Common myeloid progenitor, CD34-positive (primary cell): ENCODE results near the gene SLCO3A1.

Experiments
- CTCF ChIA-PET: fragments of 350-600 bp; sonication (Branson Sonifier 250); formaldehyde crosslinking; loops from one replicate; lab custom pipeline; 2021; ENCODE audit warnings: antibody characterized with exemption; lab: Charles Lee
- POLR2A ChIA-PET: fragments of 350-600 bp; sonication (Branson Sonifier 250); formaldehyde crosslinking; loops from one replicate; lab custom pipeline; 2021; ENCODE audit warnings: antibody characterized with exemption; lab: Charles Lee
- DNase-seq, 3 donors: peaks; one replicate each; pipeline versions ENCODE4 v3.0.0 to v3.0.0-alpha.2; 2013
- H3K27ac ChIP-seq, 2 experiments: 1 replicate in 1 of 2; 2 replicates in 1 of 2; pipeline ENCODE4 v1.7.0; 2013; ENCODE audit warnings: inconsistent platforms in 2 of 2, low read length in 2 of 2, mild to moderate bottlenecking in 2 of 2, low read depth in 1 of 2, moderate library complexity in 1 of 2; ENCODE audit not compliant: severe bottlenecking in 2 of 2, insufficient read depth in 1 of 2, poor library complexity in 1 of 2
- H3K27me3 ChIP-seq, 5 experiments: replicated peaks in 2 of 5; 1 replicate in 3 of 5; 2 replicates in 2 of 5; pipeline versions ENCODE4 v1.6.1 to v1.7.0; 2013; ENCODE audit warnings: low read length in 4 of 5, mild to moderate bottlenecking in 2 of 5, moderate library complexity in 2 of 5, inconsistent platforms in 1 of 5; ENCODE audit not compliant: insufficient read depth in 5 of 5, control insufficient read depth in 4 of 5
- H3K36me3 ChIP-seq, 4 experiments: 1 replicate in 2 of 4; 2 replicates in 2 of 4; pipeline versions ENCODE4 v1.6.1 to v1.7.0; 2013; ENCODE audit warnings: low read length in 3 of 4, control low read depth in 1 of 4, mild to moderate bottlenecking in 1 of 4; ENCODE audit not compliant: control insufficient read depth in 4 of 4, insufficient read depth in 4 of 4
- H3K4me1 ChIP-seq, 4 experiments: 1 replicate in 3 of 4; 2 replicates in 1 of 4; pipeline versions ENCODE4 v1.6.1 to v1.7.1; 2013; ENCODE audit warnings: low read length in 3 of 4, mild to moderate bottlenecking in 3 of 4, control low read depth in 1 of 4, inconsistent platforms in 1 of 4, moderate library complexity in 1 of 4; ENCODE audit not compliant: control insufficient read depth in 4 of 4, insufficient read depth in 4 of 4; ENCODE audit errors: control extremely low read depth in 1 of 4
- H3K4me3 ChIP-seq, 7 experiments: 1 replicate in 4 of 7; 2 replicates in 3 of 7; pipeline versions ENCODE4 v1.5.1 to v1.7.0; 2013; ENCODE audit warnings: mild to moderate bottlenecking in 7 of 7, low read length in 6 of 7, moderate library complexity in 6 of 7, inconsistent platforms in 2 of 7, low read depth in 2 of 7, control low read depth in 1 of 7; ENCODE audit not compliant: insufficient read depth in 4 of 7, control insufficient read depth in 1 of 7; ENCODE audit errors: extremely low read depth in 1 of 7
- H3K9me3 ChIP-seq, 5 experiments: 1 replicate in 4 of 5; 2 replicates in 1 of 5; pipeline versions ENCODE4 v1.6.1 to v1.7.1; 2013; ENCODE audit warnings: low read length in 4 of 5, mild to moderate bottlenecking in 2 of 5, inconsistent platforms in 1 of 5, low read depth in 1 of 5, moderate library complexity in 1 of 5; ENCODE audit not compliant: control insufficient read depth in 4 of 5, insufficient read depth in 2 of 5; ENCODE audit errors: control extremely low read depth in 1 of 5
- WGBS: methylation state at CpG from one replicate; pipeline ENCODE4 v1.1.5; 2013; ENCODE audit not compliant: insufficient coverage; 5-methylcytosine and 5-hydroxymethylcytosine counted together

Gene SLCO3A1

GRCh38 chr15:92079047-92079446 is 225.5 kb downstream of the SLCO3A1 start:
- no peak overlapping the region for H3K4me3 ChIP-seq
- ChIA-PET CTCF (interaction anchor here (0.8 to 8.6 kb wide), 22 partner anchors 10 to 1023 kb away, joined by 3 to 62 read pairs (median 5); partner anchors contain the start of gene SLCO3A1), POLR2A (no interaction called here)
- peak; percentile 46 to 68 (median 66) for DNase-seq
- no peak overlapping the region for H3K27ac ChIP-seq
- no peaks in the 10 kb centered on the region for H3K36me3 ChIP-seq
- WGBS: 93% methylated on average over 3 of the region's 3 CpGs
- no peaks in the 10 kb centered on the region for H3K9me3 ChIP-seq
- H3K4me1 ChIP-seq: peaks cover 6 to 57% (median 36%) of the 10 kb centered on the region in 4 experiments
- H3K27me3 ChIP-seq: no peaks in the 10 kb centered on the region

GRCh38 chr15:92079647-92080255 is 226.2 kb downstream of the SLCO3A1 start:
- no peak for DNase-seq
- H3K27me3 ChIP-seq: no peaks in the 10 kb centered on the region
- WGBS: 97% methylated on average over 9 of the region's 10 CpGs
- H3K9me3 ChIP-seq: no peaks in the 10 kb centered on the region
- peaks cover 4 to 50% (median 29%) of the 10 kb centered on the region in 4 experiments for H3K4me1 ChIP-seq
- H3K27ac ChIP-seq: no peak overlapping the region
- H3K36me3 ChIP-seq: no peaks in the 10 kb centered on the region
- ChIA-PET POLR2A (no interaction called here), CTCF (interaction anchor here (0.8 to 6.3 kb wide), 15 partner anchors 9 to 1024 kb away, joined by 3 to 54 read pairs (median 5); partner anchors contain the start of gene SLCO3A1)
- H3K4me3 ChIP-seq: no peak overlapping the region

GRCh38 chr15:92082006-92082843 is 228.7 kb downstream of the SLCO3A1 start:
- Histone ChIP-seq H3K9me3 (no peaks in the 10 kb centered on the region), H3K36me3 (no peaks in the 10 kb centered on the region), H3K4me3 (no peak overlapping the region), H3K27me3 (no peaks in the 10 kb centered on the region), H3K27ac (no peak overlapping the region), H3K4me1 (peaks cover 2 to 28% (median 10%) of the 10 kb centered on the region in 4 experiments)
- POLR2A ChIA-PET: no interaction called here
- DNase-seq: peak; percentile 62 to 69 (median 63)
- CTCF ChIA-PET: interaction anchor here (0.9 to 5.3 kb wide), 11 partner anchors 7 to 719 kb away, joined by 3 to 47 read pairs (median 5); no protein-coding TSS in a partner anchor
- WGBS: 27% methylated on average over 9 of the region's 10 CpGs

- CTCF ChIA-PET: interaction anchor here (0.6 to 1.4 kb wide), 13 partner anchors 8 to 720 kb away, joined by 3 to 7 read pairs (median 4); no protein-coding TSS in a partner anchor
- POLR2A ChIA-PET: no interaction called here
- Histone ChIP-seq H3K9me3 (no peaks in the 10 kb centered on the region), H3K27me3 (no peaks in the 10 kb centered on the region), H3K4me1 (peaks cover 0 to 19% (median 4%) of the 10 kb centered on the region in 4 experiments), H3K36me3 (no peaks in the 10 kb centered on the region), H3K4me3 (no peak overlapping the region), H3K27ac (no peak overlapping the region)
- 77% methylated on average over 1 of the region's 4 CpGs for WGBS
- no peak for DNase-seq
These were observed 229.7 kb downstream of the SLCO3A1 start for GRCh38 chr15:92083190-92083589.

GRCh38 chr15:92087211-92087610 is 233.7 kb downstream of the SLCO3A1 start:
- H3K4me3 ChIP-seq: no peak overlapping the region
- no peak overlapping the region for H3K27ac ChIP-seq
- no peak for DNase-seq
- CTCF ChIA-PET: interaction anchor here (0.6 to 5.8 kb wide), 2 partner anchors 8 to 49 kb away, joined by 3 to 47 read pairs; no protein-coding TSS in a partner anchor
- peaks cover 0 to 3% (median 0%) of the 10 kb centered on the region in 5 experiments for H3K9me3 ChIP-seq
- POLR2A ChIA-PET: no interaction called here
- H3K36me3 ChIP-seq: no peaks in the 10 kb centered on the region
- H3K27me3 ChIP-seq: no peaks in the 10 kb centered on the region
- 100% methylated on average over 1 of the region's 2 CpGs for WGBS
- H3K4me1 ChIP-seq: peaks cover 1 to 23% (median 20%) of the 10 kb centered on the region in 4 experiments

- H3K36me3 ChIP-seq: no peaks in the 10 kb centered on the region
- CTCF ChIA-PET: interaction anchor here (1.6 to 5.8 kb wide), 4 partner anchors 8 to 242 kb away, joined by 5 to 47 read pairs (median 6); no protein-coding TSS in a partner anchor
These were observed 237.7 kb downstream of the SLCO3A1 start for GRCh38 chr15:92091155-92091734.

More at GRCh38 chr15:92091155-92091734, 237.7 kb downstream of the SLCO3A1 start:
- WGBS: 82% methylated on average over 17 of the region's 17 CpGs
- Histone ChIP-seq H3K4me1 (peaks cover 20 to 59% (median 50%) of the 10 kb centered on the region in 4 experiments), H3K4me3 (no peak overlapping the region), H3K9me3 (peaks cover 0 to 3% (median 0%) of the 10 kb centered on the region in 5 experiments), H3K27me3 (no peaks in the 10 kb centered on the region), H3K27ac (no peak overlapping the region)
- DNase-seq: no peak
- POLR2A ChIA-PET: no interaction called here
